ENCODE results near the gene TNFRSF21.
"Not testable (repeated sequence)": the region's sequence is repeated elsewhere in the genome, so short reads cannot be mapped to it uniquely, and the experiment has no call there.

TNFRSF21 gene

DNA sequence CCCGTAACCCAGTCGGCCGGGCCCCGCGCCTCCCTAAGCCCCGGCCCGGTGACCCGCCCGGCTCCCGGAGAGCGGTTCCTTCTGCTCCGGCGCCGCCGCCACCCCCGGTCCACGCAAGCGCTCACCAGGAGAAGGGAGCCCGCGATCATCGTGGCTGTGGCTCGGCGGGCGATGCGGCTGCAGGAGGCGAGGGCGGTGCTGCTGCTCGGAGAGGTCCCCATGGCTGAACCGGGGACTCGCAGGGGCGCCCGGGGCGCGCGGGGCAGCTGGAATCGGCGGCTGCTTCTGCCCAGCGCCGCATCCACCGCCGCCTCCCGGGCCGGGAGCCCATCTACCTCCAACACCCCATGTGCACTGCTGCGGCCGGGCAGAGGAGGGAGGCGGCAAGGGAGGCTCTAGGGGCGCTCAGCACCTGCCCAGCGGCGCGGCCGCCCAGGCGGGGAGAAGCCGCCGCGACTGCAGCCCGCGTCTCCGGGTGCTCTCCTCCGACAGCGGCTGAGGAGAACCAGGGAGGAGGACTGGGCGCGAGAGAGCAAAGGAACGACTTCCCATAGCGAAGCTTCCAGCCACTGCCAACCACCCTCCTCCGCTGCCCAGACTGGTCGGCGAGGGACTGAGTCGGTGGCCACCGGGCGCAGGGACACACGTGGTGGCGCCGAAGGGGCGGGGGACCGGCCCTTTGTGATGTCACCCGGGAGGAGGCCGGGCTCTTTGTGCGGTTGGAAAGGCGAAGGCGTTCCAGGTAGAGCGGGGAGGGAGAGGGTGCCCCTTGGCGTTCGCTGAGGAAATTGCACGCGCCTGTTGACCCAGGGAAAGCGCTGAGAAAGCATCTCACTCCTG lies at the start of gene TNFRSF21:
TSS of gene TNFRSF21 (minus strand) at position 615 of the 840 bp plus-strand sequence. CDS start at position 221, 394 bp downstream.
- DNase-seq, result peak; percentile 68

GRCh38 chr6:47358440-47359225 lies 48.9 kb upstream of the TNFRSF21 start:
- DNase-seq, result no peak

DNA sequence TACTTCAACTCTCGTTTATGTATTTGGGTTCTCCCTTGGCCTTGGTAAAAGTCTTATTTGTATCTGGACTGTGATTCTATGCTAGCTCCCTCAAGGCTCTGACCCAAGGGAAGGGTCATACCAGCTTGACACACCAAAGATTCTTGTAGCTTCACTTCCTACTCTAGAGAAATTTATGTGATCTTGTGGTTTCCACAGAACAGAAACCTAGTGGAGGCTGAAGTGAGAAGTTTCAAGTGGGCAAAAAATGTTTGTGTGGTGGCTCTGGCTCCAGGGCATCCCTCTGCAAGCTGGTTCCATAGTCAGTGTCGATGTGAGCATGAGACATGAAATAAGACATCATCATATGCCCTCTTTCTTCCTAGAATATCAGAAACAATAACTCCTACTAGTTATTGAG lies 48.1 kb upstream of the TNFRSF21 start:
- no peak for DNase-seq

DNA sequence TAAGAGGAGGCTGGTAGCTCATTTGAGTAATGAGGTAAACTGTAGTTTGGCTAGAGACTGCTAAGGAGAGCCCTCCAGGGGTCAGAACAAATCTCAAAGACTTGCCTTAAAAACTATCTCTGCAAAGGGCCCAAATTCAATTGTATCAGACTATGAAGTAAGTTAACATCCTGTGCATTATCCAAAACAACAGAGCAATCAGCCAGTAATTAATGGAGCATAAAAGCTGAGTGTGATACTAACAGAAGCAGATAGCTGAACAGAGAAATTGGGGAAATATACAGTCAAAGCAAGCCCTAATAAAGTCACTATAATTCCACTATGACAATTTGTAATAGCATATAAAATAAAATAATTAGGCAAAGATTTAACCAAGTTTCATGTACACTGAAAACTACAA lies 45.8 kb upstream of the TNFRSF21 start:
- no peak for DNase-seq

DNA sequence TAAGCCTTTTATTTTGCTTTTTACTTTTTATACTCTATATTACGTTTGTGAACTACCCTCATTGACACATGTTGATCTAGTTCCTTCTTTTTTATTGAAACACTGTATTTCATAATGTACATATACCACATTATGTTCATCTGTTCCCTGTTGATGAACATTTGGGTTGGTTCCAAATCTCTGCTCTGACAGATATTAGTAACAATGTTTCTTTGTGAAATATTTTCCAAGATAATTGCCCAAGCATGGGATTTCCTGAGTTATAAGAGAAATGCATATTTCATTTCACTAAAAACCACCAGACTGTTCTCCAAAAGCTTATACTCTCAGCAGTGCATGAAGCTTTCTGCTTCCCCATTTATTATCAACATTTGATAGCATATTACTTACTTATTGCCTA lies 44.2 kb upstream of the TNFRSF21 start:
- no peak for DNase-seq

DNA sequence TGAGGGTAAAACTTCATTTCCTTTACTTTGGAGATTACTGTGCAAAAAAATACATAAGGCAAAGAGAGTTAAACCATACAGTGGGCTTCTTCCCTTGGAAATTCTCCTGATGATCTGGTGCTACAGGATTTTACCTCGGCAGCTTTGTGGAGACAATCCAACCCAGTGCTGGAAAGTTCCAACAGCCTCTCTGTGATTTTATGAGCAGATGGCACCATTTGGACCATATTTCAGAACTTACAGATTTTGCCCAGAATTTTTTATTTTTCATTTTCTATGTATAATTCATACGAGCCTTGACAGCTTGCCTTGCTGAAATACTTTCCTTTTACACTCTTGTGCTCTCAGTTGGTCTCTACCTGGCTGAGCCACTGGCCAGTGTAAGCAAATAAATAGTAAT lies 43.3 kb upstream of the TNFRSF21 start:
- no peak for DNase-seq

DNA sequence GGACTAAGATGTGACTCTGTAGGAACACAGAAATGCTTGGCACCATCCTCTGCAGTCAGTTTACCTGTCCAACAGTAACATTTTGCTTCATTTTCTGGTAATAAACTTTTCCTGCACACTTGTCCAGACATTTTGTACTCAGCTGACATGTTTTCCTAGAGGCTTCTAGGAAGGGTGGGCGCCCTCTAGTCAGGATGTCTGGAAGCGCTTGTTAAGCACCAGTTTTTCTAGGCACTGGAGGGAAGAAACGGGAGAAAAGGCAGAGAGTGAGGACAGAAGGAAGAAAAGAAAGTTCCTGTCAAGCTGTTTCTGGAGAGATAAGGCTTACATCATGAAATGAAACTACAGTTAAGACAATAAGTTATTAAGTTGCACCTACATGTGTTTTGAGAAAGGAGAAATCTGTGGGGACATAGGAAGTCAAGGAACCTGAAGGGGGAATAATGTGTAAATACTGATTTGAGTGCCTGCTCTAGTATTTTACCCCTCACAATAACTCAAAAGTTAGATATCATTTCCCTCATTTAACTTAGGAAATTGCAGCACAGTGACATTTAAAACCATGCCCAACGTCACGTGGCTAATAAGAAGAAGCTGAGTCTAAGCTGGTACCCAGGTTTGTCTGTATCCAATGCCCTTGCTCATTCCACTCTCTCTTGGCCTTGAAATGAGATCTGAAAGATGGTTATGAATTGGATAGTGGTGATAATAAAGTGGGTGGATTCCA lies 42.7 kb upstream of the TNFRSF21 start:
- DNase-seq, result no peak

GRCh38 chr6:47351621-47352020 lies 41.9 kb upstream of the TNFRSF21 start:
- DNase-seq, result no peak

DNA sequence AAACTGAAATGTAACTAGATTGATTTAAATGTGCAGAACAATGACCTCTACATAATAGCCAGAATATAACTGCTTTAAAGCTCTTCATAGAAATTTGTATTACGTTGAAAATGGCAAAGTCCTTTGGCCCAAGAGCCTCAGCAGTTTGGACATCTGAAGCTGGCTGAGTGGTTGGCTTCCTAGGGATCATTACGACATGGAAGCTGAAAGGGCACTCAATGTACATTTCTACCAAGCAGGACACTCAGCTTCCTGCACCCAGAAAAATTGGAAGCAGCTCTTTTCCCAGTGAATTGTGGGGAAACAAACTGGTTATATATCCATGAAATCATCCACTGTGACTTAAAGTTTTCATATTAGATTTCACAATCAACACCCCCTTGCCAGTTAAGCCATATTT lies 40.2 kb upstream of the TNFRSF21 start:
- DNase-seq, result no peak

DNA sequence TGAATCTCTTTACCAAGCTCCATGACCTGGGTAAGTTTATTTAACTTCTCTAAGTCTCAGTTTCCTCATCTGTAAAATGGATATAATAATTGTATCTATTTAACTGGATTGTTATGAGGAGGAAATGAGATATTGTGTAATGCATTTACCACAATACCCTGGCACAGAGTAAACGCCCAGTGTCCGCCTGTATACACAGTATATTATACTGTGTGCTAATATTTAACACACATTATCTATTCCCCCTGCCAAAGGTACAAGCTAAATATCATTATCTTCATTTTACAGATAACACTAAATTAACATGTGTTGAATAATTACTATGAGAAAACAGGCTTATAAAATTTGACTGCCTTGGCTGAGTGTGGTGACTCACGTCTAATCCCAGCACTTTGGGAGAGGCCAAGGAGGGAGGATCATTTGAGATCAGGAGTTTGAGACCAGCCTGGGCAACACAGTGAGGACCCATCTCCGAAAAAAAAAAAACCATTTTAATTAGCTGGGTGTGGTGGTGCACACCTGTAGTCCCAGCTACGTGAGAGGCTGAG lies 38.7 kb upstream of the TNFRSF21 start:
- DNase-seq, result no peak

DNA sequence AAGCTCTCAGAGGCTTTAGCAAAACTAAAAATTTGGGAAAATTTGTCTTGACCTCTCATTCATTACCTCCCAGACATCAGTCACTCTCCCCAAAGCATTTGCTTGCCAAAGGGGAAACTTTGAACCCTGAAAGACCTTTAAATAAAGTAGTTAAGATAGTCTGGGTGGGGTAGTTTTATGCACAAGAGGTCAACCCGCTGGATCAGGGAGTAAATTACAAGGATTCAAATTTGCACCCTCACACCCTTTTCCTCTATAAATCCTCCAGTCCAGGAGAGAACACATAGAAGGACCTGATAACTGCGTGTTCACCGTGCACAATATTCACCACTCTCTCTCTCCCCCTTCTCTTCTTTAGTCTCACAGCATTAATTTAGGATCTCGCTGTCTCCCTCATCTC lies 36.1 kb upstream of the TNFRSF21 start:
- DNase-seq, result no peak

GRCh38 chr6:47344022-47344421 lies 34.3 kb upstream of the TNFRSF21 start:
- no peak for DNase-seq

DNA sequence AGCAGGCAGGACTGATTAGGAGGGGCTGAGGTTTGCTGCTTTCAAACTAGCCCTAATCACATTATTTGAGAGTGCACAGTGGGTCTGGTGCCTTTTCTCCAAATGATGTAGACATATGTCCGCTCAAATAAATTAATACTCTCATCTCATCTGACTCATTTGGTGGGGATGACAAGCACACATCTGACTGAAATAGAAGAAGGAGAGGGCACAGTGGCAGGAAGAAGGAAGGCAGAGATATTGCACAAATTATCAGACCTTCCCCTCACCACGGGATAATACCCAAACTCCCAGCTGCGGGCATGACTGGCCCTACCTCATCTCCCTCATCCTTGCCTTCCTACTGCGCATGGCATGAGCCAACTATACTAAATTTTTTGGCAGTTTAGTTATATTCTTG lies 33.9 kb upstream of the TNFRSF21 start:
- no peak for DNase-seq

- no peak for DNase-seq
Measured at GRCh38 chr6:47342824-47343223, 33.1 kb upstream of the TNFRSF21 start.

GRCh38 chr6:47337519-47337918 lies 27.8 kb upstream of the TNFRSF21 start:
- no peak for DNase-seq

DNA sequence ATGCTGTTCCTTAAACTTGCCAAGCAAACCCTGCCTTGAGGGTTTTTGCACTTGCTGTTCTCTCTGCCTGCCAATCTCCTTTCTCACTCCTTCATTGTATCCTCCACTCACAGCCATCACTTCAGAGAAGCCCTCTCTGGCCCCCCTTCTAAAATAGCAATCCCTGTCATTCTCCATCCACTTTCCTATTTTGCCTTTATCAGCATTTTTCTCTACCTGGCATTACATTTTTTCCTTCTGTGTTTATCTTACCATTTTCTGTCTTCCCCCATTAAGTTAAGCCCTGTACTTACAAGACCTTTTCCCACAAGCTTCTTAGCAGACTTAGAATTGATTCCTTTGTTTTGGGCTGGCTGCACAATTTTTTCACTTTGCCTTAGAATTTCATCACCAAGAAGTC lies 26.6 kb upstream of the TNFRSF21 start:
- DNase-seq, result no peak

- no peak for DNase-seq
Measured at GRCh38 chr6:47335466-47335865, 25.8 kb upstream of the TNFRSF21 start.

DNA sequence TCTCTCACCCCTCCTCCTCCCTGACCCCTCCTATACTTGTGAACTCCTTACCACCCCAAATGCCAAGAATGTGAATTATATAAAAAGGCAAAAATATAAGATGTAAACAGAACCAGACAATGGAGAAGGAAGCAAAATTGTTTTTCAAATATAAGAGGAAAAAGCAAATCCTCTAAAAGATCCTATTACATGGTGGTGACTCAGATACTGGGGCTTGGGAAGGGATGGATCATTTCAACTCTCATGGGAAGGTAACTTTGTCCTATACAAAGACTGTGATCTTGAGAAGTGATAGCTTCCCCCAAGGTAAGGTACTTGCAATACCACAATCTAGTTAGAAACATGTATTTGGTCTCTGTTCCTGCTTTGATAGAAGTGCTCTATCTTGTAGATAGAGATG lies 24.6 kb upstream of the TNFRSF21 start:
- DNase-seq, result no peak

DNA sequence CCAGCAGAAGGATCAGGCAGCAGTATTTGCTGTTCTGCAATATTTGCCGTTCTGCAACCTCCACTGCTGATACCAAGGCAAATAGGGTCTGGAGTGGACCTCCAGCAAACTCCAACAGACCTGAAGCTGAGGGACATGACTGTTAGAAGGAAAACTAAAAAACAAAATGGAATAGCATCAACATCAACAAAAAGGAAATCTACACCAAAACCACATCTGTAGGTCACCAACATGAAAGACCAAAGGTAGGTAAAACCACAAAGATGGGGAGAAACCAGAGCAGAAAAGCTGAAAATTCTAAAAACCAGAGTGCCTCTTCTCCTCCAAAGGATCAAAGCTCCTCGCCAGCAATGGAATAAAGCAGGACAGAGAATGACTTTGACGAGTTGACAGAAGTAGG lies 18.9 kb upstream of the TNFRSF21 start:
- DNase-seq, result not testable (repeated sequence)

DNA sequence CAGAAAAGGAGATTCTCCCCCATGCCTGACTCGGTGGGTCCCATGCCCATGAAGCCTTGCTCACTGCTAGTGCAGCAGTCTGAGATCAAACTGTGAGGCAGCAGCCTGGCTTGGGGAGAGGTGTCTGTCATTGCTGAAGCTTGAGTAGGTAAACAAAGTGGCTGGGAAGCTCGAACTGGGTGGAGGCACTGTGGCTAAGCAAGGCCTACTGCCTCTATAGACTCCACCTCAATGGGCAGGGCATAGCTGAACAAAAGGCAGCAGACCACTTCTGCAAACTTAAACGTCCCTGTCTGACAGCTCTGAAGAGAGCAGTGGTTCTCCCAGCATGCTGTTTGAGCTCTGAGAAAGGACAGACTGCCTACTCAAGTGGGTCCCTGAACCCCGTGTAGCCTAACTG lies 18.4 kb upstream of the TNFRSF21 start:
- not testable (repeated sequence) for DNase-seq

DNA sequence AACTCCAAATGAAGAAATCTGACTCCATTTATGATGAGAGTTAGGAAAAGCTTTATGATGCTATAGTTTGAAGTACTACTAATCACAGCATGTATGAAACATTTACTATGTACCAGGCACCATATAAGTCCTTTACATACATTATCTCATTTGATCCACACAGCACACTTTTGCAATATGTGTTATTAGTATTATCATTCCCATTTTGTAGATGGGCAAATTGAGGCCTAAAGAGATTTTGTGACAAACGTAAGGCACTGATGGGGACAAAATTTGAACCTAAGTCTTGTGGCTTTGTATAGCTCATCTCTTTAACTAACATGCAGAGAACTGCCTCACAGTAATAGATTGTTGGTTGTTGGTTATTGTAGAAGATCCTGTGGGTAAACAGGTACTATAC lies 14.2 kb upstream of the TNFRSF21 start:
- no peak for DNase-seq

DNA sequence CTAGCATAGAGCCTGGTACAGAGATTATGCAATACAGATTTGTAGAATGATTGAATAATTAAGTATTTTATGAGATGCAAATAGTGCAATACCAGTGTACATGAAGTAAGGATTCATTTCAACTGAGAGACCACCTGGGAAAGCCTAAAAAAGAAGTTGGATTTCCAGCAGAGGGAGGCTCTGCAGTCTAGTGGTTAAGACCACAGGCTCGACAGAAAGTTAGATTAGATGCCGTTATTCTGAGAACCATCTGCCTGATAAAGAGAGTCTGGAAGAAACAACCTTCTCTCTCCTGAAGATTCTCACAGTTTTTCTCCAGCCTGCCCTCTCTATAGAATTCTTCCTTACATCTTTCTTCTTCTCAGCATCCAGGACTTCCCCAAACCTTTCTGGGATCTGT lies 13.6 kb upstream of the TNFRSF21 start:
- DNase-seq, result no peak

DNA sequence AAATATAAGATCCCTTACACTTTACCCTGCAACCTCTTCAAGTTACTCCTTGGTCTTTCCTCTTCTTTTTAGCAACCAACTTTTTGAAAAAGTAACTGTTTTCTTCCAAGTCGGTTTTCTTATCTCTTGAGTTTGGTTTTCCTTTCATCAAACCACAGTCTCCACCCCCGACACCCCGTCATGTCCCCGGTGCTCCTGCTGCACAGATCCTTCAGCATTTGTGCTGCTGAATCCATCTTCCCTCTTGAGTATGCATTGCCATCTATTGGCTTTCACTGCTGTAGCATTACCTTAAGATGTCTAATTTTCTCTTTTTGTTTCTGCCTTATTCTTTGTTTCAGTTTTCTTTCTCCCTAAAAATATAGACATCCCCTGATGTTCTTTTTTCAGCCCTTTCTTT lies 11.9 kb upstream of the TNFRSF21 start:
- no peak for DNase-seq
